GM23248 (cell line): ENCODE measurements around the gene TNFRSF11A. TPM values are rescaled to one million over a fixed set of nuclear protein-coding genes. Genes with fewer than 3 reads are reported as not detected.

Experiments used
- DNase-seq: peaks from one replicate; pipeline ENCODE4 v3.0.0-alpha.2; 2015
- H2AFZ ChIP-seq: fragments of 200-600 bp; sonication (generic); 2 replicates; pipeline ENCODE4 v1.6.1; 2016; ENCODE audit warnings: antibody characterized with exemption
- H3F3A ChIP-seq: fragments of 200-600 bp; sonication (generic); 2 replicates; pipeline ENCODE4 v1.6.1; 2016; ENCODE audit warnings: mild to moderate bottlenecking, antibody characterized with exemption, mixed run types; ENCODE audit not compliant: insufficient read depth
- H3K27ac ChIP-seq: fragments of 200-600 bp; sonication (generic); 2 replicates; pipeline ENCODE4 v1.5.1; 2016; ENCODE audit warnings: mild to moderate bottlenecking
- H3K27me3 ChIP-seq: fragments of 200-600 bp; sonication (generic); replicated peaks from 2 replicates; pipeline ENCODE4 v1.6.1; 2016; ENCODE audit warnings: mild to moderate bottlenecking; ENCODE audit not compliant: insufficient read depth
- H3K36me3 ChIP-seq: fragments of 200-600 bp; sonication (generic); 2 replicates; pipeline ENCODE4 v1.6.1; 2016; ENCODE audit warnings: low read depth, mild to moderate bottlenecking
- H3K4me1 ChIP-seq: fragments of 200-600 bp; sonication (generic); 2 replicates; pipeline ENCODE4 v1.6.1; 2016; ENCODE audit warnings: mild to moderate bottlenecking; ENCODE audit not compliant: insufficient read depth
- H3K4me2 ChIP-seq: fragments of 200-600 bp; sonication (generic); one replicate; pipeline ENCODE4 v1.6.1; 2016; ENCODE audit warnings: mild to moderate bottlenecking; ENCODE audit not compliant: unreplicated experiment
- H3K4me3 ChIP-seq: fragments of 200-600 bp; sonication (generic); 2 replicates; pipeline ENCODE4 v1.5.1; 2016; ENCODE audit warnings: mild to moderate bottlenecking
- H3K79me2 ChIP-seq: fragments of 200-600 bp; sonication (generic); 2 replicates; pipeline ENCODE4 v1.6.1; 2016; ENCODE audit warnings: mild to moderate bottlenecking; ENCODE audit not compliant: insufficient read depth
- H3K9ac ChIP-seq: fragments of 200-600 bp; sonication (generic); 2 replicates; pipeline ENCODE4 v1.6.1; 2016; ENCODE audit warnings: mild to moderate bottlenecking
- H3K9me2 ChIP-seq: fragments of 200-600 bp; sonication (generic); 2 replicates; pipeline ENCODE4 v1.6.1; 2016; ENCODE audit warnings: mixed run types, mild to moderate bottlenecking, moderate library complexity; ENCODE audit not compliant: insufficient read depth
- H3K9me3 ChIP-seq: fragments of 200-600 bp; sonication (generic); one replicate; pipeline ENCODE4 v1.6.1; 2017; ENCODE audit warnings: low read depth
- H4K20me1 ChIP-seq: fragments of 200-600 bp; sonication (generic); 2 replicates; pipeline ENCODE4 v1.6.0; 2016; ENCODE audit not compliant: insufficient read depth
- EZH2 ChIP-seq: fragments of 200-600 bp; sonication (generic); IDR thresholded peaks from 2 replicates; pipeline ENCODE4 v1.6.1; 2018; ENCODE audit warnings: antibody characterized with exemption, mild to moderate bottlenecking; ENCODE audit not compliant: insufficient read depth, poor library complexity, severe bottlenecking
- EZH2phosphoT487 ChIP-seq: fragments of 200-600 bp; sonication (generic); IDR thresholded peaks from 2 replicates; pipeline ENCODE4 v1.6.1; 2018; ENCODE audit warnings: antibody characterized with exemption, moderate library complexity, mild to moderate bottlenecking, low read depth; ENCODE audit not compliant: insufficient read depth
- WGBS, 2 experiments: methylation state at CpG; one replicate each; pipeline ENCODE4 v1.1.6; 2015 to 2017; ENCODE audit warnings: low lambda C conversion rate in 2 of 2, low coverage in 1 of 2; ENCODE audit errors: missing lambda C conversion rate in 2 of 2; 5-methylcytosine and 5-hydroxymethylcytosine counted together
- in situ Hi-C: fragments of 300-500 bp; cut with MboI; formaldehyde crosslinking; loops from 2 replicates; pipeline ENCODE4 v1.15.0; 2020
- polyA plus RNA-seq: library from polyadenylated mRNA; unstranded; fragments of >200 nt; fragmentation: Nextera tagmentation; extraction: Ambion mirVana; gene quantifications from 2 replicates; pipeline ENCODE4 v1.2.1, GENCODE V29; 2016
- total RNA-seq: library from RNA; depleted of rRNA; stranded (reverse); fragments of >200 nt; shearing (Covaris generic); gene quantifications from 2 replicates; pipeline ENCODE4 v1.2.3, GENCODE V29; 2014

The TNFRSF11A gene
- total and polyA plus RNA-seq, 2 experiments from 2014 or later: 0.09 to 0.22 TPM

DNA sequence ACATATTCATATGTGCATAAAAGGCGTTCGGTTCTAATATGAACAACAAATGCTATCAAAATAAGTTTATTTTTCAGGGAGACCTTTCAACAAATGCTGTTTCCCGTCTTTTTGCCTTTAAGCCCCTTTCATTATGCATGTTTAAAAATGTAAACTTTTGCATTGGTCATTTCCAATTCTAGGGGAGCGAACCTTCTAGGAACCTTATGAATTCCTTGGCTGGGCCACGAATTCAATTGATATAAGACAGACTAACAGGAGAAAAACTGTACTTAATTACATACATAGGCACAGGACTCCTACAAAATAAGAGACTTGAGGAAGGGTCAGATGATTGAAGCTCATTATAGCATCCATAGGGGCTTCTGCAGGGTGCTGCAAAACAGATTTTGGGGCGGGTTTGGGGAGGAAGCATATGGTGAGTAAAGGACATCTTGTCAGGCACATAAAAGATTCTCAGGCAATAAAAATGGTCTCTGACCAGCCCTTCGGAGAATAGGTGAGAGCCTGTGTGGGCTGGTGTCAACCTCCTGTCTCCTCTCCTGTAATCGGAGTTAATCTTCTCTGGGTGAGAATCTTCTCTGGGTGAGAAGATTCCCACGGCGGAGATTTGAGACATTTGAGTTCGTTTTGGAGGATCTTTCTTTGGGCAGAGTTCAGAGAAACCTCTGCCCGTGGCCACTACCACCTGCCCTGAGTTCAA lies 1.7 kb downstream of the TNFRSF11A start:
- WGBS, 2 experiments: 36 to 39% methylated on average over 11 to 12 of the region's 12 CpGs
- in situ Hi-C loops: no loop called here
- Histone ChIP-seq H3K4me3 (no peak overlapping the region; the same call in 1 of the 2 replicates), H3K9me3 (no peaks in the 10 kb centered on the region), H3F3A (peaks cover 15% of the 10 kb centered on the region), H3K36me3 (no peaks in the 10 kb centered on the region), H3K9ac (no peak overlapping the region), H3K4me2 (peak overlapping the region; percentile 67), H4K20me1 (no peaks in the 10 kb centered on the region), H3K79me2 (no peaks in the 10 kb centered on the region), H3K27ac (no peak overlapping the region), H2AFZ (no peak overlapping the region), H3K4me1 (peaks cover 14% of the 10 kb centered on the region), H3K27me3 (peaks cover 61% of the 10 kb centered on the region), H3K9me2 (no peaks in the 10 kb centered on the region)
- DNase-seq: peak; percentile 9
- TF ChIP-seq EZH2phosphoT487 (no peak), EZH2 (no peak)

DNA sequence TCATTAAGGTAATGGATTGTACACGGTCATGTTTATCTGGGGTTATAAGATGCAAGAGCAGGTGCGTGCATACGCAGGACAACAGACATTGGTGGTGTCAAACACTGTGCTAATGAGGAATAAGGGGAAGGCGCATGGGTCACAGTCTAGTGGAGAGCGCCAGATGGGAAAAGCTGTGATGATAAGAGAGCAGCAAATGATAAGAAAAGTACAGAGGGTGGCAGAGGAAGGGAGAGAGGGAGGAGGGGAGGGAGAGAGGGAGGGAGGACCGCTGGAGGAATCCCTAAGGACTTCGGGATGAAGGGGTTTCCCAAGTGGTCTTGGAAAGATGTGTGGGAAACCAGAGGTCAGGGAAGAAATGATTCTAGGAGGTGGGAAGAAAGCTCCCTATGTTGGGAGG lies 2.9 kb downstream of the TNFRSF11A start:
- Histone ChIP-seq H3F3A (peaks cover 15% of the 10 kb centered on the region), H3K27me3 (peaks cover 50% of the 10 kb centered on the region), H3K4me2 (no peak overlapping the region), H3K36me3 (no peaks in the 10 kb centered on the region), H3K4me1 (peaks cover 14% of the 10 kb centered on the region), H3K79me2 (no peaks in the 10 kb centered on the region), H2AFZ (no peak overlapping the region), H4K20me1 (no peaks in the 10 kb centered on the region), H3K9me2 (no peaks in the 10 kb centered on the region), H3K9me3 (no peaks in the 10 kb centered on the region), H3K4me3 (no peak overlapping the region), H3K9ac (no peak overlapping the region), H3K27ac (no peak overlapping the region)
- 89 to 97% methylated on average over 5 to 7 of the region's 7 CpGs for WGBS, 2 experiments
- in situ Hi-C loops: no loop called here
- TF ChIP-seq EZH2phosphoT487: no peak
- no peak for TF ChIP-seq EZH2
- no peak for DNase-seq

DNA sequence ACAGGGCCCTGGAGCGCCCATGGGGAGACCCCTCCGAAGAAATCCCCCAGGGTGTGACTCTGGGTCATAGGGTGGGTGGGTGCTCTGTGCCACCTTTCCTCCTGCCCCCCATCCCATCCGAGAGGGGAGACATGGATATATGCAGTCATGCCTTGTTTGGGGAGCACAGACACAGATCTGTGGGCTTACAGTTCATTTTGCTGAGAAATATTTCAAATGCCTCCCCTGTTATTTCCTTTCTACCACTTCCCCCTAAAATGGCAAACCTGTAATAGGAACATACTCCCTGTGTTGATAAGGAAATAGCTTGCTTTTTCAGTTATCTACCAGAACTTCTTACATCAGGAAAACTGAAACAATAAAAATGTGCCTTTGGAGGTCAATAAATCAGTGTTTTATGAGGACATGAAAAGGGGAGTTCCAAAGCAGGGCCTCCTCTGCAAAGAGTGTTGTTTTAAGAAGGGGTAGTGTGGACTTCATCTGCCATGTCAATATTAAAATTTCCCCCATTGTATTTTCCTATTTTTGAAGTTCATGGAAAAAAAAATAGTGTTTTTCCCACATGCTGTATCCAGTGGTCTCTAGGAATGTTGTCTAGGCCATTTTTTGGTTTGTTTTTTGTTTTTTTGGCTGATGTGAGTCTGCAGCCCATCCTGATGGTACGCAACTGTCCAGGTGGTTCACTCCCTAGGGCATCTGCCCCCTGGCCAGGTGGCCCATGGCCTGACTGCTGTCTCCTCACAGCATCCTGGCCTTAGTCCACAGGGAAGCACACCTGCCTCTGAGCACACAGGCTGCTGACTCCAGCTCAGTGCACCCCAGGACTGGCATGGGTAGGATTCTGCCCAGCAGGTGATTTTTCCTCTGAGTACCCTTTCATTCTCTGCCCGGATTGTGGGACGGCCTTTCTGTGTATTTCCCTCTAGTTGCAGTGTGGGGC lies 3.7 kb downstream of the TNFRSF11A start:
- H3K27me3 ChIP-seq: peaks cover 42% of the 10 kb centered on the region
- peaks cover 14% of the 10 kb centered on the region for H3K4me1 ChIP-seq
- no peak overlapping the region for H2AFZ ChIP-seq
- peaks cover 11% of the 10 kb centered on the region for H3F3A ChIP-seq
- H3K4me3 ChIP-seq: no peak overlapping the region
- TF ChIP-seq EZH2phosphoT487: no peak
- TF ChIP-seq EZH2: no peak
- in situ Hi-C loops: no loop called here
- H3K4me2 ChIP-seq: peak overlapping the region; percentile 51
- DNase-seq: no peak
- H3K9ac ChIP-seq: no peak overlapping the region
- H3K9me2 ChIP-seq: no peaks in the 10 kb centered on the region
- WGBS, 2 experiments: 82 to 84% methylated on average over 6 of the region's 6 CpGs
- peak overlapping the region; percentile 38 for H3K27ac ChIP-seq
- H3K36me3 ChIP-seq: no peaks in the 10 kb centered on the region
- no peaks in the 10 kb centered on the region for H3K9me3 ChIP-seq
- no peaks in the 10 kb centered on the region for H4K20me1 ChIP-seq
- no peaks in the 10 kb centered on the region for H3K79me2 ChIP-seq

DNA sequence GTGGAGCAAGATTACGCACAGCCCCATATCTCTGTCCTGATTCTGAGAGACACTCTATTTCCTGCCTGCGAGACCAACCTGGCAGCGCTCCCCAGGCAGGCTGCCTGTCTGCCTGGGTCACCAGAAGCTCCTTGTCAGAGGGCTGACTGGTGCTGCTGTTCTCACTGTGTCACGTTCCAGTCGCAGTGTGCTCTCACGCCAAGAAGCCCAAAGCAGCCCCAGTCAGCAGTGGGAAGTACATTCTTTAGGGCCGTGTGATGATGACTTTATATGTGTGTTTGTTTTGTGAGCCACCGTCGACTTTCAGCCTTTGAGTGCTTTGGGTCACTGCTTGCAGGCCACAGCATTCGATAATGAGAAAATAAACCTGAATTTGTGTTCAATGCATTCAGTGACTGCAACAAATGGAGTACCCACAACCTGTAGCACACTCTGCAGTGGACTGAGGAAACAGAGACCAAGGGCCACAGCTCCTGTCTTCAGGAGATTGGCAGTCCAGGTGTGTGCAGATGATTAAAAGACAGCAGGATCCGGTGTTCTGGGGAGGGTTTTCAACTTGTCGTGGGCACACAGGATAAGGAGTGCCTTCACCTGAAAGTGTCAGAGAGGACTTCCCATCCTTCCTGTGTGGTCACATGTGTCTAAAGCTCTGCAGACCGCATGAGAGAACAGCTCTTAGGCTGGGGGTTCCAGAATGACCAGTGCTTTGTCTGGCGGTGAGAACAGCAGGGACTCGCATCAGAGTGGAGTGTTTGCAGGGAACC lies 4.8 kb downstream of the TNFRSF11A start:
- Histone ChIP-seq H3K9me3 (no peaks in the 10 kb centered on the region), H3F3A (peaks cover 4% of the 10 kb centered on the region; the same call in 1 of the 2 replicates), H3K9ac (peak overlapping the region; percentile 38; the same call in 1 of the 2 replicates), H3K79me2 (no peaks in the 10 kb centered on the region), H3K27ac (peak overlapping the region; percentile 38), H3K4me1 (peaks cover 14% of the 10 kb centered on the region), H3K4me2 (peak overlapping the region; percentile 51), H3K27me3 (peaks cover 31% of the 10 kb centered on the region), H3K9me2 (no peaks in the 10 kb centered on the region), H2AFZ (no peak overlapping the region), H3K4me3 (no peak overlapping the region), H3K36me3 (no peaks in the 10 kb centered on the region), H4K20me1 (no peaks in the 10 kb centered on the region)
- in situ Hi-C loops: no loop called here
- no peak for TF ChIP-seq EZH2phosphoT487
- TF ChIP-seq EZH2: no peak
- 32 to 39% methylated on average over 14 to 15 of the region's 15 CpGs for WGBS, 2 experiments
- DNase-seq: peak; percentile 92
